ENCODE data around the gene GJD2. TPM values are rescaled to one million over a fixed set of nuclear protein-coding genes. Genes with fewer than 3 reads are reported as not detected.

The GJD2 gene
- total and polyA plus RNA-seq, 2 of the 13 experiments (the other 11 are each of a cell fraction or from before 2014, with no cell fraction given) = not detected

GRCh38 chr15:34717729-34718128 is 37.1 kb downstream of the GJD2 start:
- Histone ChIP-seq H3K79me2 (ENCODE audit: insufficient read depth, low read length) (no peaks in the 10 kb centered on the region), H3K4me3 (replicated peaks in 1 of 3; ENCODE audit: insufficient read depth in 1 of 3, low read depth in 2 of 3, low read length in 3 of 3) (no peak overlapping the region), H3K27ac (ENCODE audit: extremely low read length, insufficient read depth, low read length) (no peak overlapping the region), H4K20me1 (ENCODE audit: insufficient read depth, low read length) (no peaks in the 10 kb centered on the region), H3K9me3 (ENCODE audit: low read length) (no peaks in the 10 kb centered on the region), H3K36me3 (replicated peaks in 1 of 2; ENCODE audit: control insufficient read depth in 1 of 2, insufficient read depth in 2 of 2, low read length in 2 of 2) (no peaks in the 10 kb centered on the region), H3K4me1 (ENCODE audit: insufficient read depth, low read length) (peaks cover 14% of the 10 kb centered on the region; the same call in 1 of the 2 replicates), H2AFZ (ENCODE audit: low read length) (no peak overlapping the region), H3K9ac (ENCODE audit: insufficient read depth, low read depth, low read length) (no peak overlapping the region), H3K4me2 (ENCODE audit: low read depth, low read length) (no peak overlapping the region), H3K27me3 (ENCODE audit: control insufficient read depth in 1 of 2, insufficient read depth in 2 of 2, low read length in 2 of 2) (peaks cover 0 to 3% of the 10 kb centered on the region in 2 experiments; a peak in 2 of 5 replicates)
- TF ChIP-seq ZNF335 (CRISPR knock-in tag; IDR thresholded peaks at IDR 0.05) (no peak), EZH2 (conservative IDR thresholded peaks at IDR 0.05; ENCODE audit: low read depth, low read length) (no peak), IRF1 (CRISPR knock-in tag; IDR thresholded peaks at IDR 0.05; ENCODE audit: low read depth) (no peak), ZNF292 (CRISPR knock-in tag; IDR thresholded peaks at IDR 0.05; ENCODE audit: borderline replicate concordance, low read depth) (no peak), MEF2D (CRISPR knock-in tag; IDR thresholded peaks at IDR 0.05) (no peak), CCAR2 (optimal IDR thresholded peaks at IDR 0.05; ENCODE audit: low read depth, low read length) (no peak), ZNF564 (CRISPR knock-in tag; IDR thresholded peaks at IDR 0.05) (no peak), TARDBP (CRISPR knock-in tag; IDR thresholded peaks at IDR 0.05) (no peak), CEBPG (CRISPR knock-in tag; IDR thresholded peaks at IDR 0.05) (no peak), ZNF550 (CRISPR knock-in tag; IDR thresholded peaks at IDR 0.05; ENCODE audit: borderline replicate concordance) (no peak), GTF2F1 (IDR thresholded peaks at IDR 0.05; ENCODE audit: low read length) (no peak), TBX2 (CRISPR knock-in tag; IDR thresholded peaks at IDR 0.05; ENCODE audit: borderline replicate concordance) (no peak), IKZF1 (IDR thresholded peaks at IDR 0.05) (no peak), ZNF232 (CRISPR knock-in tag; IDR thresholded peaks at IDR 0.05; ENCODE audit: borderline replicate concordance) (no peak), MTF1 (CRISPR knock-in tag; IDR thresholded peaks at IDR 0.05) (no peak), DDIT3 (CRISPR knock-in tag; IDR thresholded peaks at IDR 0.05) (no peak), SAFB2 (CRISPR knock-in tag; IDR thresholded peaks at IDR 0.05; ENCODE audit: borderline replicate concordance, low read depth) (no peak), FOXM1 (CRISPR knock-in tag; IDR thresholded peaks at IDR 0.05) (no peak), ZNF121 (CRISPR knock-in tag; IDR thresholded peaks at IDR 0.05) (no peak)
- in situ Hi-C loops (cut with HindIII; ENCODE audit: extremely low pct_ligation_motif_present, low pct_unique_long_range_greater_than_20kb) (no loop called here), intact Hi-C loops (cut with micrococcal nuclease; ENCODE audit: unreplicated experiment) (no loop called here)
- FAIRE-seq = no peak
- ChIA-PET POLR2A (no interaction called here), CTCF (ENCODE audit: low intra/inter-chr PET ratio, low total read pairs) (no interaction called here)
- no peak for ATAC-seq
- no TSS peak for BruUV-seq (replicated peaks)
- no peak for DNase-seq (ENCODE audit: low spot score)
- WGBS (ENCODE audit: low lambda C conversion rate) = 4% methylated on average over 2 of the region's 2 CpGs
